GM18507 (cell line): Measurements from ENCODE around the gene DHTKD1.

Experiments used
- DNase-seq: peaks from one replicate; pipeline ENCODE4 v3.0.0; 2011; ENCODE audit warnings: low read depth; ENCODE audit not compliant: insufficient read length; ENCODE audit errors: extremely low spot score
- FAIRE-seq: peaks from 2 replicates; lab custom pipeline; 2011; peaks lifted over from hg19 to GRCh38; lab: Jason Lieb, UNC

DHTKD1 gene

GRCh38 chr10:12068449-12069269, at the start of gene DHTKD1:
Gene DHTKD1, plus strand, starts transcription at chr10:12068954. Its CDS starts 80 bp downstream, at chr10:12069034.
- DNase-seq = peak; percentile 98
- FAIRE-seq = peak; percentile 95

GRCh38 chr10:12019283-12019971, 49.3 kb upstream of the DHTKD1 start:
- DNase-seq (no peak), FAIRE-seq (no peak)

GRCh38 chr10:12020574-12020973, 48.2 kb upstream of the DHTKD1 start:
- DNase-seq (no peak), FAIRE-seq (no peak)

GRCh38 chr10:12022580-12023257, 46.0 kb upstream of the DHTKD1 start:
- peak; percentile 65 for FAIRE-seq
- no peak for DNase-seq

- FAIRE-seq (no peak), DNase-seq (no peak)
Observed at GRCh38 chr10:12025591-12025990, 43.2 kb upstream of the DHTKD1 start.

GRCh38 chr10:12027539-12027938, 41.2 kb upstream of the DHTKD1 start:
- FAIRE-seq = peak; percentile 94

GRCh38 chr10:12031404-12031803, 37.4 kb upstream of the DHTKD1 start:
- DNase-seq (no peak), FAIRE-seq (no peak)

More at GRCh38 chr10:12027539-12027938, 41.2 kb upstream of the DHTKD1 start:
- no peak for DNase-seq

- FAIRE-seq (no peak), DNase-seq (no peak)
Observed at GRCh38 chr10:12036073-12036655, 32.6 kb upstream of the DHTKD1 start.

- FAIRE-seq = peak; percentile 85
- no peak for DNase-seq
Observed at GRCh38 chr10:12041766-12042408, 26.9 kb upstream of the DHTKD1 start.

- FAIRE-seq (no peak), DNase-seq (no peak)
Observed at GRCh38 chr10:12042409-12042796, 26.4 kb upstream of the DHTKD1 start.

GRCh38 chr10:12042797-12043651, 25.7 kb upstream of the DHTKD1 start, which contains the start of gene UPF2:
Gene UPF2, minus strand, starts transcription at chr10:12042809. Its CDS starts 7,386 bp downstream, at chr10:12035423.
- FAIRE-seq (peak; percentile 98), DNase-seq (peak; percentile 92)

- no peak for DNase-seq
- no peak for FAIRE-seq
Observed at GRCh38 chr10:12045596-12045995, 23.2 kb upstream of the DHTKD1 start.

- FAIRE-seq = peak; percentile 33
- no peak for DNase-seq
Observed at GRCh38 chr10:12048547-12048946, 20.2 kb upstream of the DHTKD1 start.

- no peak for FAIRE-seq
- DNase-seq = no peak
Observed at GRCh38 chr10:12050528-12050927, 18.2 kb upstream of the DHTKD1 start.

- FAIRE-seq (peak; percentile 83), DNase-seq (no peak)
Observed at GRCh38 chr10:12051241-12051640, 17.5 kb upstream of the DHTKD1 start.

GRCh38 chr10:12055732-12056131, 13.0 kb upstream of the DHTKD1 start:
- FAIRE-seq (no peak), DNase-seq (no peak)

- FAIRE-seq (no peak), DNase-seq (no peak)
Observed at GRCh38 chr10:12056748-12057147, 12.0 kb upstream of the DHTKD1 start.

GRCh38 chr10:12061124-12061523, 7.6 kb upstream of the DHTKD1 start:
- FAIRE-seq (no peak), DNase-seq (no peak)
